Measurements from ENCODE around the gene ACOXL.

ACOXL gene

DNA sequence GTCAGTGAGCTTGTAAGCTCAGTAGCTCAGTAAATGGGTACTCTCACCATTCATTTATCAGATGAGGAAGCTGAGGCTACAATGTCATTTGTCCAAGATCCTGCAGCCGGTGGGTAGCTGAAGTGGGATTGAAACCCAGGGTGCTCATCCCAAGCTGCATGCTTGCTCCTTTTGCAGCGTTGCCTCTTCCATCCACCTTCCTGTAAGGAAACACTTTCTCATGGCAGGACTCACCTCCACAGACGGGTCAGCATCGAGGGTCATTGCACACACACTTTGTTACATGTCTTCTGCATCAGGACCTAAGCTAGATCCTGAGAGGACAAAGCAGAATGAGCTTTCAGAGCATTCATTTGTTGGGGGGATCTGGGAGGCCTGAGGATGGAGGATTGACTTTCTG lies 60.7 kb downstream of the ACOXL start:
- TF ChIP-seq, protein P1, sequence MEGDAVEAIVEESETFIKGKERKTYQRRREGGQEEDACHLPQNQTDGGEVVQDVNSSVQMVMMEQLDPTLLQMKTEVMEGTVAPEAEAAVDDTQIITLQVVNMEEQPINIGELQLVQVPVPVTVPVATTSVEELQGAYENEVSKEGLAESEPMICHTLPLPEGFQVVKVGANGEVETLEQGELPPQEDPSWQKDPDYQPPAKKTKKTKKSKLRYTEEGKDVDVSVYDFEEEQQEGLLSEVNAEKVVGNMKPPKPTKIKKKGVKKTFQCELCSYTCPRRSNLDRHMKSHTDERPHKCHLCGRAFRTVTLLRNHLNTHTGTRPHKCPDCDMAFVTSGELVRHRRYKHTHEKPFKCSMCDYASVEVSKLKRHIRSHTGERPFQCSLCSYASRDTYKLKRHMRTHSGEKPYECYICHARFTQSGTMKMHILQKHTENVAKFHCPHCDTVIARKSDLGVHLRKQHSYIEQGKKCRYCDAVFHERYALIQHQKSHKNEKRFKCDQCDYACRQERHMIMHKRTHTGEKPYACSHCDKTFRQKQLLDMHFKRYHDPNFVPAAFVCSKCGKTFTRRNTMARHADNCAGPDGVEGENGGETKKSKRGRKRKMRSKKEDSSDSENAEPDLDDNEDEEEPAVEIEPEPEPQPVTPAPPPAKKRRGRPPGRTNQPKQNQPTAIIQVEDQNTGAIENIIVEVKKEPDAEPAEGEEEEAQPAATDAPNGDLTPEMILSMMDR (conservative IDR thresholded peaks at IDR 0.05; ENCODE audit: low read depth, low read length) = no peak
- DNase-seq (ENCODE audit: low read depth) = no peak
- H3K4me3 ChIP-seq (ENCODE audit: low read depth, low read length) = no peak overlapping the region

GRCh38 chr2:110794390-110794789 lies 62.0 kb downstream of the ACOXL start:
- DNase-seq (ENCODE audit: low read depth) = no peak

GRCh38 chr2:110794951-110795350 lies 62.6 kb downstream of the ACOXL start:
- no peak for DNase-seq (ENCODE audit: low read depth)
- TF ChIP-seq, protein P1 (conservative IDR thresholded peaks at IDR 0.05; ENCODE audit: low read depth, low read length) = no peak
- no peak overlapping the region for H3K4me3 ChIP-seq (ENCODE audit: low read depth, low read length)

More at GRCh38 chr2:110794390-110794789, 62.0 kb downstream of the ACOXL start:
- TF ChIP-seq, protein P1 (conservative IDR thresholded peaks at IDR 0.05; ENCODE audit: low read depth, low read length) = no peak
- no peak overlapping the region for H3K4me3 ChIP-seq (ENCODE audit: low read depth, low read length)

- no peak overlapping the region for H3K4me3 ChIP-seq (ENCODE audit: low read depth, low read length)
- TF ChIP-seq, protein P1 (conservative IDR thresholded peaks at IDR 0.05; ENCODE audit: low read depth, low read length) = no peak
- peak; percentile 25 for DNase-seq (ENCODE audit: low read depth)
Observed at GRCh38 chr2:110796716-110797301, 64.4 kb downstream of the ACOXL start.

- TF ChIP-seq, protein P1 (conservative IDR thresholded peaks at IDR 0.05; ENCODE audit: low read depth, low read length) = no peak
- no peak overlapping the region for H3K4me3 ChIP-seq (ENCODE audit: low read depth, low read length)
Observed at GRCh38 chr2:110799376-110799775, 67.0 kb downstream of the ACOXL start.

DNA sequence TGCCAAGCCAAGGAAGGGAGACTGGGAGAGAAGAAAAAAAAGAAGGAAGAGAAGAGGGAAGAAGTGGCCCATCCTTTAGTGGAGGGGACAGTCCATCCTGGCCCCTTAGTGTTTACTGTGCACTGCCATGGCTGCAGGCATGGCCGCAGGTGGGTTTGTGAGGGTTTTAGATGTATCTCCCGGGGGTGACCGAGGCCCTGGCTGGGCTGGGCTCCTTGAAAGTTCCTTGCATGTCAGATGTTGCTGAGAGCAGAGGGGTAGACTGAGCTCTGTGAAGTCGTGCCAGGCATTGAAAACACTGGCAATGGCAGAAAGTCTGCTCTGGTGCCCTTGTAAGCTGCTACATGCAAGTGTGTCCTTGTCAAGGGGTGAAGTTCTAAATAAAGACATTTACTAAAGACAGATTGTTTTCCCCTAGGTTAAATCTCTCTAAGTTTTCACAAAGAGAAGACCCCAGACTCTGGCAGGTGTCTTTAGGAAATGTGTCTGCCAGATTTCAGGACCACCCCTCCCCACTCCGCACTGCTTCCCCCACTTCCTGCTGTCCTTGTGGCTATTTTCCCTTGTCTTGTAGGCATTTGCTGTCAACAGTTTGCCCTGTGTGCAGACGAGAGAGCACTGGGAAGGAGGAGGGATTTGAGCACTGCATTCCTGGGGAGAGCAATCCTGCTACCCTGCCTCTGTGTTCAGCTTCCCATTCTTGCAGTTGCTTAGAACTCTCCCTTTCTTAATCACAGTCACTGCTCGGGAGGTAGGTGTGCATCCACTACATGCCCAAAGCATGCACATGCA lies 68.4 kb downstream of the ACOXL start:
- no peak overlapping the region for H3K4me3 ChIP-seq (ENCODE audit: low read depth, low read length)
- no peak for DNase-seq (ENCODE audit: low read depth)
- TF ChIP-seq, protein P1 (conservative IDR thresholded peaks at IDR 0.05; ENCODE audit: low read depth, low read length) = no peak

More at GRCh38 chr2:110799376-110799775, 67.0 kb downstream of the ACOXL start:
- DNase-seq (ENCODE audit: low read depth) = no peak
